A549 (cell line): Measurements from ENCODE around the gene JHY. TPM values are rescaled to one million over a fixed set of nuclear protein-coding genes. Genes with fewer than 3 reads are reported as not detected.

Experiments used
- ATAC-seq, 2 experiments: fragments of 200-7000 bp in 1 of 2; fragments of >200 bp in 1 of 2; cut with Nextera tagmentation in 1 of 2; cut with Tn5 transposase in 1 of 2; 3 replicates each; pipeline versions ENCODE4 v1.8.0 to v1.9.1; 2018 to 2020; ENCODE audit warnings: mild to moderate bottlenecking in 1 of 2, moderate library complexity in 1 of 2
- CTCF ChIA-PET: fragments of 300-600 bp; sonication (Branson Sonifier 250); formaldehyde crosslinking; extraction: SDS; loops from one replicate; lab custom pipeline; 2021; ENCODE audit warnings: antibody characterized with exemption, inconsistent platforms; lab: Yijun Ruan, JAX
- POLR2A ChIA-PET: fragments of 350-600 bp; formaldehyde crosslinking; extraction: SDS; loops from one replicate; lab custom pipeline; 2021; ENCODE audit warnings: antibody characterized with exemption, inconsistent platforms; lab: Yijun Ruan, JAX
- DNase-seq, 2 experiments: peaks; one replicate each; pipeline versions ENCODE4 v3.0.0 to v3.0.0-alpha.2; 2011 to 2016; ENCODE audit warnings: low read depth in 1 of 2, low spot score in 1 of 2
- FAIRE-seq: peaks from 2 replicates; lab custom pipeline; 2011; peaks lifted over from hg19 to GRCh38; lab: Jason Lieb, UNC
- H3K27ac ChIP-seq, 2 experiments: fragments of >200 bp; sonication (Bioruptor Twin); formaldehyde crosslinking; 3 replicates each; pipeline ENCODE4 v1.5.1; 2016 to 2017
- H3K4me1 ChIP-seq: fragments of >200 bp; sonication (Bioruptor Twin); formaldehyde crosslinking; 3 replicates; pipeline ENCODE4 v1.6.1; 2016
- H3K4me2 ChIP-seq: fragments of >200 bp; sonication (Bioruptor Twin); formaldehyde crosslinking; 3 replicates; pipeline ENCODE4 v1.6.1; 2016
- H3K4me3 ChIP-seq: fragments of >200 bp; sonication (Bioruptor Twin); formaldehyde crosslinking; 3 replicates; pipeline ENCODE4 v1.5.1; 2016
- H3K9me3 ChIP-seq: fragments of >200 bp; sonication (Bioruptor Twin); formaldehyde crosslinking; 3 replicates; pipeline ENCODE4 v1.6.1; 2016
- CBX8 ChIP-seq: fragments of 200-600 bp; sonication (generic); IDR thresholded peaks from 2 replicates; pipeline ENCODE4 v1.6.1; 2016
- CEBPB ChIP-seq, 2 experiments: fragments of >200 bp in 1 of 2; sonication (Bioruptor Twin) in 1 of 2; formaldehyde crosslinking in 1 of 2; IDR thresholded peaks; 2 replicates each; pipeline ENCODE4 v1.6.1; 2012 to 2016
- CTCF ChIP-seq: fragments of >200 bp; sonication (Bioruptor Twin); formaldehyde crosslinking; IDR thresholded peaks from 3 replicates; pipeline ENCODE4 v1.5.1; 2016
- EHMT2 ChIP-seq: fragments of 200-600 bp; sonication (generic); IDR thresholded peaks from 2 replicates; pipeline ENCODE4 v1.6.1; 2016; ENCODE audit warnings: antibody characterized with exemption, low read depth, mild to moderate bottlenecking, moderate library complexity
- ELK1 ChIP-seq: fragments of 150-350 bp; IDR thresholded peaks from 2 replicates; pipeline ENCODE4 v1.6.1; 2014; ENCODE audit warnings: low read depth, mild to moderate bottlenecking, low read length
- EP300 ChIP-seq, 2 experiments: fragments of >200 bp; sonication (Bioruptor Twin); formaldehyde crosslinking; IDR thresholded peaks; 2 replicates in 1 of 2; 3 replicates in 1 of 2; pipeline ENCODE4 v1.6.1; 2016 to 2017
- FOSL2 ChIP-seq, 2 experiments: fragments of 450-650 bp in 1 of 2; fragments of >200 bp in 1 of 2; sonication (Bioruptor Twin) in 1 of 2; formaldehyde crosslinking; IDR thresholded peaks; 2 replicates each; pipeline versions ENCODE4 v1.5.0 to v1.6.1; 2016 to 2020; ENCODE audit warnings: mild to moderate bottlenecking in 1 of 2, moderate library complexity in 1 of 2
- HOXB13 ChIP-seq: fragments of 250-450 bp; sonication (Bioruptor Pico); IDR thresholded peaks from 2 replicates; pipeline ENCODE4 v1.5.0; 2020; ENCODE audit warnings: low read depth, mild to moderate bottlenecking, moderate library complexity
- HOXB5 ChIP-seq: fragments of 250-450 bp; sonication (Bioruptor Pico); IDR thresholded peaks from 2 replicates; pipeline ENCODE4 v1.5.0; 2020; ENCODE audit warnings: mild to moderate bottlenecking, moderate library complexity
- JUN ChIP-seq, 2 experiments: fragments of >200 bp; sonication (Bioruptor Twin); formaldehyde crosslinking; IDR thresholded peaks; 2 replicates in 1 of 2; 3 replicates in 1 of 2; pipeline ENCODE4 v1.6.1; 2016 to 2017
- KDM5A ChIP-seq: fragments of 200-600 bp; sonication (generic); IDR thresholded peaks from 2 replicates; pipeline ENCODE4 v1.6.1; 2016; ENCODE audit warnings: antibody characterized with exemption, mild to moderate bottlenecking
- MAZ ChIP-seq: fragments of 150-350 bp; IDR thresholded peaks from 2 replicates; pipeline ENCODE4 v1.6.1; 2014; ENCODE audit warnings: antibody characterized with exemption, low read depth, low read length, borderline replicate concordance
- MYC ChIP-seq: IDR thresholded peaks from 2 replicates; pipeline ENCODE4 v1.6.1; 2012; ENCODE audit warnings: mild to moderate bottlenecking, inconsistent platforms, low read length, improper control_type of control experiment, borderline replicate concordance
- NFE2L2 ChIP-seq: fragments of 150-350 bp; conservative IDR thresholded peaks from 2 replicates; pipeline ENCODE4 v1.6.1; 2014; ENCODE audit warnings: low read length
- NPAS2 ChIP-seq: fragments of 250-450 bp; sonication (Bioruptor Pico); IDR thresholded peaks from 2 replicates; pipeline ENCODE4 v1.8.0; 2022; ENCODE audit warnings: mild to moderate bottlenecking, moderate library complexity, borderline replicate concordance
- PBX3 ChIP-seq: IDR thresholded peaks from 2 replicates; pipeline ENCODE4 v1.6.1; 2012
- PHF8 ChIP-seq: fragments of 200-600 bp; sonication (generic); IDR thresholded peaks from 2 replicates; pipeline ENCODE4 v1.6.1; 2016; ENCODE audit warnings: low read depth, mild to moderate bottlenecking, antibody characterized with exemption, moderate library complexity, borderline replicate concordance
- POLR2A ChIP-seq: IDR thresholded peaks from 2 replicates; pipeline ENCODE4 v1.6.1; 2012; ENCODE audit warnings: mild to moderate bottlenecking, low read length
- POLR2AphosphoS2 ChIP-seq: conservative IDR thresholded peaks from 2 replicates; pipeline ENCODE4 v1.6.1; 2012; ENCODE audit warnings: low read length, improper control_type of control experiment, inconsistent platforms
- RAD21 ChIP-seq, 2 experiments: fragments of >200 bp in 1 of 2; sonication (Bioruptor Twin) in 1 of 2; formaldehyde crosslinking in 1 of 2; IDR thresholded peaks in 1 of 2; conservative IDR thresholded peaks in 1 of 2; 2 replicates in 1 of 2; 3 replicates in 1 of 2; pipeline ENCODE4 v1.6.1; 2012 to 2018; ENCODE audit warnings: inconsistent platforms in 1 of 2
- RFX5 ChIP-seq: fragments of 450-650 bp; IDR thresholded peaks from 2 replicates; pipeline ENCODE4 v1.7.1; 2014; ENCODE audit warnings: antibody characterized with exemption, mild to moderate bottlenecking, moderate library complexity
- TP53 ChIP-seq: fragments of 250-450 bp; sonication (Bioruptor Pico); IDR thresholded peaks from 2 replicates; pipeline ENCODE4 v1.5.0; 2021; ENCODE audit warnings: mild to moderate bottlenecking, moderate library complexity
- WGBS: methylation state at CpG from one replicate; pipeline ENCODE4 v1.1.6; 2017; ENCODE audit errors: missing lambda C conversion rate; 5-methylcytosine and 5-hydroxymethylcytosine counted together
- polyA plus RNA-seq, 4 experiments: library from polyadenylated mRNA; depleted of rRNA in 3 of 4; stranded (reverse); fragments of >200 nt; fragmentation: RNase III in 1 of 4; extraction: RNeasy Plus Mini Kit Qiagen cat#74134 plus additional on column Dnase treatment in 1 of 4; gene quantifications; 2 replicates in 3 of 4; 3 replicates in 1 of 4; pipeline ENCODE4 v1.2.3, GENCODE V29; 2011 to 2017
- TF ChIP-seq, protein P1 (sequence below): fragments of 250-450 bp; sonication (Bioruptor Pico); IDR thresholded peaks from 2 replicates; pipeline ENCODE4 v1.5.0; 2020; ENCODE audit warnings: low read depth, mild to moderate bottlenecking, moderate library complexity
- TF ChIP-seq, protein P2 (sequence below): IDR thresholded peaks from 2 replicates; pipeline ENCODE4 v1.6.1; 2012
- TF ChIP-seq, protein P3 (sequence below): fragments of >200 bp; sonication (Bioruptor Twin); formaldehyde crosslinking; IDR thresholded peaks from 2 replicates; pipeline ENCODE4 v1.6.1; 2016
- TF ChIP-seq, protein P4 (sequence below): fragments of 250-450 bp; sonication (Bioruptor Pico); IDR thresholded peaks from 2 replicates; pipeline ENCODE4 v1.5.0; 2021; ENCODE audit warnings: mild to moderate bottlenecking, moderate library complexity, borderline replicate concordance

The JHY gene
- polyA plus RNA-seq, 2 of the 4 experiments (the other 2 are of a cell fraction), result 3.4 to 6.9 TPM

DNA sequence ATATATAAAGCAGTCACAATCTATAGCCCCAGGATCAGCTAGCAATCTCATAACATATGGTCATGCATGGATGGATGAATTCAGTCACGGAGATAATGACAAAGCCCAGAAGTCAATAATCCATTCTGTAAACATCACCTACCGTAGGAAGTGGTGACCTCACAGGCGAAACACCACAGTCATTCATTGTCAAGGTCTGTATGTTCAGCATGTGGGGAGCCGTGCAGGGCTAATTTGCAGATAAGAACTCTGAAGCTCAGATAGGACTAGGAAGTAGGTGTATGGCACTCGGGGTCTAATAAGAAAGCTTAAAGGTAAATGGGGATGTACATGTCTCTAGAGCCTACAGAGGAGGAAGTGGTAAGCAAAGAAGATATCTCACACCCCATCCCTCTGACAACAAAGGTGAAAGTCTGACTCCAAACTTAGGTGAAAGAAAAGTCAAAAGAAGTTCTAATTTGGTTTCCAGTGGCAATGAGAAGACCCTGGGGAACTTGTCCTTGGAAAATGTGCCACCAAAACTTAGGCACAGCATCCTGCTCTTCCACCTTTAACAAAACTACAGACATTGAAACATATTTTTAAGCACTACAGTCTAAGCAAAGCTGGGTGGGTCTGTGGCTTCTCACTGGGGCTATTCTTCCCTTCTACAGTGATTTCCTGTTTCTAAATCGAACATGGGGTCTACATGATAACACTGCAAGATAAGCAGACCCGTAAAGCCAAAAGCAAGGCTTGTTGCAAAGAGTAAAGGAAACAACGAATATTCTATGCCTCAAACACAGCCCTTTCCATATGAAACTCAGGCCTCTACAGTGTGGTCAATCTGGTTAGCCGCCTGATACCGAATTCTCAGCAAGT, 39.0 kb upstream of the JHY start (continued):
- TF ChIP-seq MYC, result no peak

GRCh38 chr11:122847466-122847865, 35.1 kb upstream of the JHY start:
- WGBS, result 84% methylated on average over 1 of the region's 1 CpG
- H3K4me1 ChIP-seq, result peaks cover 2% of the 10 kb centered on the region; the same call in 2 of the 3 replicates
- DNase-seq (no peak), FAIRE-seq (no peak), ATAC-seq (no peak)
- H3K4me3 ChIP-seq, result no peak overlapping the region
- H3K4me2 ChIP-seq, result no peak overlapping the region
- no peak overlapping the region for H3K27ac ChIP-seq
- H3K9me3 ChIP-seq, result no peaks in the 10 kb centered on the region
- TF ChIP-seq PBX3 (no peak), CEBPB (IDR thresholded peaks at IDR 0.05) (no peak), NPAS2 (CRISPR knock-in tag) (no peak), FOSL2 (IDR thresholded peaks at IDR 0.05) (no peak), FOSL2 (CRISPR knock-in tag; IDR thresholded peaks at IDR 0.05) (no peak), RFX5 (no peak), MAZ (no peak), CBX8 (no peak), EHMT2 (no peak), PHF8 (no peak), POLR2A (no peak), HOXB5 (CRISPR knock-in tag) (no peak), RAD21 (conservative IDR thresholded peaks at IDR 0.05 in 1 of 2, IDR thresholded peaks at IDR 0.05 in 1 of 2) (no peak), POLR2AphosphoS2 (no peak), JUN (IDR thresholded peaks at IDR 0.05) (no peak), CTCF (no peak)
- TF ChIP-seq, protein P1, sequence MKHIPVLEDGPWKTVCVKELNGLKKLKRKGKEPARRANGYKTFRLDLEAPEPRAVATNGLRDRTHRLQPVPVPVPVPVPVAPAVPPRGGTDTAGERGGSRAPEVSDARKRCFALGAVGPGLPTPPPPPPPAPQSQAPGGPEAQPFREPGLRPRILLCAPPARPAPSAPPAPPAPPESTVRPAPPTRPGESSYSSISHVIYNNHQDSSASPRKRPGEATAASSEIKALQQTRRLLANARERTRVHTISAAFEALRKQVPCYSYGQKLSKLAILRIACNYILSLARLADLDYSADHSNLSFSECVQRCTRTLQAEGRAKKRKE (CRISPR knock-in tag), result no peak
- ChIA-PET POLR2A (no interaction called here), CTCF (interaction anchor here (1.0 to 15.0 kb wide), 4 partner anchors 174 to 267 kb away, joined by 3 to 212 read pairs (median 4); no protein-coding TSS in a partner anchor)

DNA sequence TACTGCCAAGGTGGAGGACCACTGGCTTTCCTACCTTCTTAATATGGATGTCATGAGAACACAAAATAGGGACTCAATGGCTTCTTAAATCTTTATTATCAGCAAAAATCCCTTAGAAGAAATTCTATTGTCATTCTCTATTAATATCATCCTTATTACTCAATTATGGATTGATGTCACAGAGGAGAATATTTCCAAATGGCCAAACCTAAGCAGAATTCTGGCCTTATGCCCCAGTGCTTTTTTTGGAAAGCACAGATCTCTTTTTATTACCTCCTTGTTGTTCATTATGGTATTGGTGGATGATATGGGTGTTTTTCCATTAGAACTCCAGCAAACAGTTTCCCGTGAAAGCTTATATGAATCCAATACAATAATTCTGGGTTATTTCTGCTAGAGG, 34.4 kb upstream of the JHY start:
- WGBS, result 84% methylated on average over 1 of the region's 1 CpG
- Histone ChIP-seq H3K4me2 (no peak overlapping the region), H3K27ac (no peak overlapping the region), H3K4me3 (no peak overlapping the region), H3K9me3 (no peaks in the 10 kb centered on the region), H3K4me1 (peaks cover 5% of the 10 kb centered on the region; the same call in 2 of the 3 replicates)
- ATAC-seq (no peak), FAIRE-seq (no peak), DNase-seq (no peak)
- ChIA-PET POLR2A (no interaction called here), CTCF (interaction anchor here (1.1 to 15.0 kb wide), 4 partner anchors 52 to 268 kb away, joined by 3 to 212 read pairs (median 5); no protein-coding TSS in a partner anchor)
- TF ChIP-seq, protein P2, sequence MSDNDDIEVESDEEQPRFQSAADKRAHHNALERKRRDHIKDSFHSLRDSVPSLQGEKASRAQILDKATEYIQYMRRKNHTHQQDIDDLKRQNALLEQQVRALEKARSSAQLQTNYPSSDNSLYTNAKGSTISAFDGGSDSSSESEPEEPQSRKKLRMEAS, result no peak
- TF ChIP-seq NFE2L2, result no peak
- no peak for TF ChIP-seq KDM5A
- TF ChIP-seq, protein P3, sequence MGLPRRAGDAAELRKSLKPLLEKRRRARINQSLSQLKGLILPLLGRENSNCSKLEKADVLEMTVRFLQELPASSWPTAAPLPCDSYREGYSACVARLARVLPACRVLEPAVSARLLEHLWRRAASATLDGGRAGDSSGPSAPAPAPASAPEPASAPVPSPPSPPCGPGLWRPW, result no peak
- no peak for TF ChIP-seq TP53 (CRISPR knock-in tag)
- TF ChIP-seq, protein P4, sequence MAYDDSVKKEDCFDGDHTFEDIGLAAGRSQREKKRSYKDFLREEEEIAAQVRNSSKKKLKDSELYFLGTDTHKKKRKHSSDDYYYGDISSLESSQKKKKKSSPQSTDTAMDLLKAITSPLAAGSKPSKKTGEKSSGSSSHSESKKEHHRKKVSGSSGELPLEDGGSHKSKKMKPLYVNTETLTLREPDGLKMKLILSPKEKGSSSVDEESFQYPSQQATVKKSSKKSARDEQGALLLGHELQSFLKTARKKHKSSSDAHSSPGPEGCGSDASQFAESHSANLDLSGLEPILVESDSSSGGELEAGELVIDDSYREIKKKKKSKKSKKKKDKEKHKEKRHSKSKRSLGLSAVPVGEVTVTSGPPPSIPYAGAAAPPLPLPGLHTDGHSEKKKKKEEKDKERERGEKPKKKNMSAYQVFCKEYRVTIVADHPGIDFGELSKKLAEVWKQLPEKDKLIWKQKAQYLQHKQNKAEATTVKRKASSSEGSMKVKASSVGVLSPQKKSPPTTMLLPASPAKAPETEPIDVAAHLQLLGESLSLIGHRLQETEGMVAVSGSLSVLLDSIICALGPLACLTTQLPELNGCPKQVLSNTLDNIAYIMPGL, result no peak
- TF ChIP-seq MAZ, result no peak
- no peak for TF ChIP-seq HOXB5 (CRISPR knock-in tag)
- TF ChIP-seq HOXB13, result no peak
- no peak for TF ChIP-seq ELK1
- TF ChIP-seq EP300 (IDR thresholded peaks at IDR 0.05), result no peak
